ENCODE results near the gene AKAP5. TPM values are rescaled to one million over a fixed set of nuclear protein-coding genes. Genes with fewer than 3 reads are reported as not detected.

The AKAP5 gene
- 1 to 10 TPM in 4 of 6 experiments, under 1 TPM in 2; 0.94 to 1.3 (median 1.2) TPM for total RNA-seq (2021; fragmentation: NEBNext Ultra II Directional; extraction: Animal tissue kit (Norgen Biotek cat#: 25700))
- long read RNA-seq: 0 reads

- no peaks in the 10 kb centered on the region for H3K27me3 Mint-ChIP-seq (ENCODE audit: insufficient read depth)
- no peaks in the 10 kb centered on the region for H3K9me3 Mint-ChIP-seq
- DNase-seq: no peak
- H3K4me3 Mint-ChIP-seq: peak within 1 kb of the TSS; percentile 90
- peaks cover 19% of the 10 kb centered on the region for H3K4me1 Mint-ChIP-seq (ENCODE audit: low read depth)
- H3K36me3 Mint-ChIP-seq (ENCODE audit: low read depth): peaks cover 3% of the 10 kb centered on the region; the same call in 1 of the 2 replicates
- TF ChIP-seq CTCF (IDR thresholded peaks at IDR 0.05): no peak
- peak within 1 kb of the TSS; percentile 46 for H3K27ac Mint-ChIP-seq
These were observed at the start of gene AKAP5 for GRCh38 chr14:64465191-64465822. AKAP5 (plus strand) TSS chr14:64465499; CDS start chr14:64468395, 2,896 bp downstream.

- no peak for DNase-seq
- Mint-ChIP-seq H3K27me3 (ENCODE audit: insufficient read depth) (no peaks in the 10 kb centered on the region; the same call in 1 of the 2 replicates), H3K4me3 (no peak overlapping the region), H3K27ac (peak overlapping the region; percentile 64; the same call in 1 of the 2 replicates), H3K4me1 (ENCODE audit: low read depth) (peaks cover 37% of the 10 kb centered on the region), H3K9me3 (no peaks in the 10 kb centered on the region), H3K36me3 (ENCODE audit: low read depth) (peaks cover 38% of the 10 kb centered on the region)
- TF ChIP-seq CTCF (IDR thresholded peaks at IDR 0.05): no peak
These were observed 48.9 kb upstream of the AKAP5 start for GRCh38 chr14:64416348-64416932.

GRCh38 chr14:64417055-64417770, 48.1 kb upstream of the AKAP5 start:
- peak overlapping the region; percentile 64 for H3K27ac Mint-ChIP-seq
- TF ChIP-seq CTCF (IDR thresholded peaks at IDR 0.05): no peak
- no peaks in the 10 kb centered on the region; the same call in 1 of the 2 replicates for H3K27me3 Mint-ChIP-seq (ENCODE audit: insufficient read depth)
- H3K9me3 Mint-ChIP-seq: no peaks in the 10 kb centered on the region
- peak; percentile 60 for DNase-seq
- no peak overlapping the region for H3K4me3 Mint-ChIP-seq
- peaks cover 39% of the 10 kb centered on the region for H3K36me3 Mint-ChIP-seq (ENCODE audit: low read depth)
- peaks cover 45% of the 10 kb centered on the region for H3K4me1 Mint-ChIP-seq (ENCODE audit: low read depth)

GRCh38 chr14:64417771-64418125, 47.6 kb upstream of the AKAP5 start:
- Mint-ChIP-seq H3K4me3 (no peak overlapping the region), H3K27me3 (ENCODE audit: insufficient read depth) (no peaks in the 10 kb centered on the region; the same call in 1 of the 2 replicates), H3K36me3 (ENCODE audit: low read depth) (peaks cover 42% of the 10 kb centered on the region)

More at GRCh38 chr14:64417771-64418125, 47.6 kb upstream of the AKAP5 start:
- TF ChIP-seq CTCF (IDR thresholded peaks at IDR 0.05): no peak
- no peak for DNase-seq
- H3K27ac Mint-ChIP-seq: peak overlapping the region; percentile 64; the same call in 1 of the 2 replicates
- no peaks in the 10 kb centered on the region for H3K9me3 Mint-ChIP-seq
- peaks cover 50% of the 10 kb centered on the region for H3K4me1 Mint-ChIP-seq (ENCODE audit: low read depth)

Data from HFFc6 (cell line).